ENCODE measurements around the gene OSBPL6. TPM values are rescaled to one million over a fixed set of nuclear protein-coding genes. Genes with fewer than 3 reads are reported as not detected.

OSBPL6 gene
- total and polyA plus RNA-seq, 2 of the 13 experiments (the other 11 are each of a cell fraction or from before 2014, with no cell fraction given), result 0.03 to 0.11 TPM

GRCh38 chr2:178414266-178415247 is 220.2 kb downstream of the OSBPL6 start (continued):
- TF ChIP-seq LCORL (IDR thresholded peaks at IDR 0.05) (no peak), LCORL (CRISPR knock-in tag; IDR thresholded peaks at IDR 0.05) (peak; percentile 82; the same call in 1 of the 2 replicates), ZNF280D (CRISPR knock-in tag; IDR thresholded peaks at IDR 0.05) (peak; percentile 75; the same call in 1 of the 2 replicates), FOXM1 (CRISPR knock-in tag; IDR thresholded peaks at IDR 0.05) (no peak), KLF12 (CRISPR knock-in tag; IDR thresholded peaks at IDR 0.05; ENCODE audit: borderline replicate concordance) (peak; percentile 74; the same call in 1 of the 2 replicates), THAP11 (CRISPR knock-in tag; IDR thresholded peaks at IDR 0.05) (peak; percentile 65), POLR2AphosphoS5 (IDR thresholded peaks at IDR 0.05; ENCODE audit: low read depth, low read length) (no peak), ZNF713 (CRISPR knock-in tag; IDR thresholded peaks at IDR 0.05) (no peak), ZNF235 (CRISPR knock-in tag; IDR thresholded peaks at IDR 0.05; ENCODE audit: borderline replicate concordance) (no peak), ELF4 (CRISPR knock-in tag; IDR thresholded peaks at IDR 0.05; ENCODE audit: borderline replicate concordance) (no peak), IKZF1 (IDR thresholded peaks at IDR 0.05) (no peak), IKZF5 (CRISPR knock-in tag; IDR thresholded peaks at IDR 0.05) (peak; percentile 69; the same call in 1 of the 2 replicates), ZNF609 (CRISPR knock-in tag; IDR thresholded peaks at IDR 0.05; ENCODE audit: borderline replicate concordance) (no peak; the same call in 1 of the 2 replicates), JDP2 (CRISPR knock-in tag; IDR thresholded peaks at IDR 0.05; ENCODE audit: borderline replicate concordance) (no peak), ZKSCAN5 (CRISPR knock-in tag; IDR thresholded peaks at IDR 0.05) (no peak), ZC3H4 (CRISPR knock-in tag; IDR thresholded peaks at IDR 0.05; ENCODE audit: borderline replicate concordance) (no peak), KLF11 (CRISPR knock-in tag; IDR thresholded peaks at IDR 0.05) (peak; percentile 73; the same call in 1 of the 2 replicates), ZNF101 (CRISPR knock-in tag; IDR thresholded peaks at IDR 0.05; ENCODE audit: borderline replicate concordance, low read depth) (no peak)
